DND-41 (cell line): ENCODE results near the gene NSG1.

Experiments
- ATAC-seq: fragments of 200-7000 bp; cut with Tn5 transposase; 3 replicates; pipeline ENCODE4 v1.9.1; 2021; ENCODE audit warnings: low read depth; ENCODE audit not compliant: insufficient read depth
- DNase-seq: peaks from one replicate; pipeline ENCODE4 v3.0.0-alpha.2; 2020
- H2AFZ ChIP-seq: 2 replicates; pipeline ENCODE4 v1.6.0; 2012; ENCODE audit warnings: low read depth, low read length
- H3K27ac ChIP-seq: 2 replicates; pipeline ENCODE4 v1.5.1; 2012; ENCODE audit warnings: low read length, inconsistent platforms
- H3K27me3 ChIP-seq: fragments of 200-600 bp; sonication (generic); 2 replicates; pipeline ENCODE4 v1.6.0; 2012; ENCODE audit warnings: low read length, mild to moderate bottlenecking, inconsistent platforms; ENCODE audit not compliant: insufficient read depth, poor library complexity
- H3K36me3 ChIP-seq: 2 replicates; pipeline ENCODE4 v1.5.1; 2012; ENCODE audit warnings: low read length, inconsistent platforms; ENCODE audit not compliant: insufficient read depth
- H3K4me1 ChIP-seq: 2 replicates; pipeline ENCODE4 v1.5.1; 2012; ENCODE audit warnings: mild to moderate bottlenecking, low read length; ENCODE audit not compliant: insufficient read depth
- H3K4me2 ChIP-seq: 2 replicates; pipeline ENCODE4 v1.6.0; 2012; ENCODE audit warnings: mild to moderate bottlenecking, moderate library complexity, low read length, inconsistent platforms; ENCODE audit not compliant: insufficient read depth
- H3K4me3 ChIP-seq, 2 experiments: fragments of 200-600 bp in 1 of 2; shearing (Covaris generic) in 1 of 2; 2 replicates each; pipeline ENCODE4 v1.5.1; 2012 to 2016; ENCODE audit warnings: inconsistent platforms in 2 of 2, low read length in 2 of 2, mild to moderate bottlenecking in 2 of 2, low read depth in 1 of 2, moderate library complexity in 1 of 2
- H3K79me2 ChIP-seq: 2 replicates; pipeline ENCODE4 v1.6.0; 2012; ENCODE audit warnings: low read length, inconsistent platforms; ENCODE audit not compliant: insufficient read depth
- H3K9ac ChIP-seq: 2 replicates; pipeline ENCODE4 v1.6.0; 2012; ENCODE audit warnings: low read depth, mild to moderate bottlenecking, inconsistent platforms, low read length, moderate library complexity
- H3K9me3 ChIP-seq: 2 replicates; pipeline ENCODE4 v1.5.1; 2012; ENCODE audit warnings: low read length, moderate library complexity, mild to moderate bottlenecking, inconsistent platforms; ENCODE audit not compliant: insufficient read depth, severe bottlenecking
- H4K20me1 ChIP-seq: 2 replicates; pipeline ENCODE4 v1.6.0; 2012; ENCODE audit warnings: low read length; ENCODE audit not compliant: insufficient read depth
- CTCF ChIP-seq: IDR thresholded peaks from 2 replicates; pipeline ENCODE4 v1.5.1; 2012; ENCODE audit warnings: borderline replicate concordance, low read length, moderate library complexity, mild to moderate bottlenecking; ENCODE audit not compliant: poor library complexity, severe bottlenecking; ENCODE audit errors: extremely low read depth
- EZH2 ChIP-seq: IDR thresholded peaks from 3 replicates; pipeline ENCODE4 v1.6.1; 2012; ENCODE audit warnings: borderline replicate concordance, low read depth, mild to moderate bottlenecking, moderate library complexity, low read length, inconsistent platforms; ENCODE audit not compliant: severe bottlenecking

Gene NSG1

GRCh38 chr4:4390515-4391240, 3.8 kb downstream of the NSG1 start:
- no peaks in the 10 kb centered on the region for H3K79me2 ChIP-seq
- no peak for TF ChIP-seq EZH2
- TF ChIP-seq CTCF, result no peak
- no peak overlapping the region for H3K4me3 ChIP-seq
- DNase-seq (no peak), ATAC-seq (no peak)
- H3K9me3 ChIP-seq, result no peaks in the 10 kb centered on the region
- no peak overlapping the region for H3K27ac ChIP-seq
- H2AFZ ChIP-seq, result no peak overlapping the region
- peaks cover 24% of the 10 kb centered on the region for H3K4me1 ChIP-seq
- H3K4me2 ChIP-seq, result no peak overlapping the region
- H3K36me3 ChIP-seq, result peaks cover 14% of the 10 kb centered on the region
- peaks cover 6% of the 10 kb centered on the region; the same call in 1 of the 2 replicates for H4K20me1 ChIP-seq
- peaks cover 24% of the 10 kb centered on the region for H3K27me3 ChIP-seq
- no peak overlapping the region for H3K9ac ChIP-seq

- no peak overlapping the region for H3K27ac ChIP-seq
- no peak overlapping the region for H3K9ac ChIP-seq
- TF ChIP-seq CTCF (no peak), EZH2 (no peak)
- peaks cover 12% of the 10 kb centered on the region for H3K27me3 ChIP-seq
- peaks cover 13% of the 10 kb centered on the region for H3K4me1 ChIP-seq
- DNase-seq (no peak), ATAC-seq (no peak)
- 0 out of 2 replicates have a peak, but pooled peaks cover 6% of the 10 kb centered on the region for H4K20me1 ChIP-seq
- no peaks in the 10 kb centered on the region for H3K9me3 ChIP-seq
- no peak overlapping the region for H3K4me3 ChIP-seq
- no peaks in the 10 kb centered on the region for H3K79me2 ChIP-seq
- peaks cover 14% of the 10 kb centered on the region for H3K36me3 ChIP-seq
- H2AFZ ChIP-seq, result no peak overlapping the region
- no peak overlapping the region for H3K4me2 ChIP-seq
Observed at GRCh38 chr4:4391866-4392265, 5.0 kb downstream of the NSG1 start.

- ATAC-seq, result no peak
- H3K36me3 ChIP-seq, result peaks cover 14% of the 10 kb centered on the region
- no peak overlapping the region for H3K4me3 ChIP-seq
- no peak overlapping the region for H3K4me2 ChIP-seq
- H3K27ac ChIP-seq, result no peak overlapping the region
- peaks cover 5% of the 10 kb centered on the region for H3K4me1 ChIP-seq
- no peak for DNase-seq
- H3K9me3 ChIP-seq, result no peaks in the 10 kb centered on the region
- TF ChIP-seq CTCF, result no peak
- TF ChIP-seq EZH2, result no peak
- peaks cover 5% of the 10 kb centered on the region for H3K27me3 ChIP-seq
- H3K79me2 ChIP-seq, result no peaks in the 10 kb centered on the region
- H3K9ac ChIP-seq, result no peak overlapping the region
- H2AFZ ChIP-seq, result no peak overlapping the region
- peaks cover 10% of the 10 kb centered on the region; the same call in 1 of the 2 replicates for H4K20me1 ChIP-seq
Observed at GRCh38 chr4:4392501-4393183, 5.7 kb downstream of the NSG1 start.
